ENCODE measurements around the gene ECT2L. TPM values are rescaled to one million over a fixed set of nuclear protein-coding genes. Genes with fewer than 3 reads are reported as not detected.
A peak's percentile ranks its signal among the peaks of the same experiment; 100 is the strongest.

Gene ECT2L
- total and polyA plus RNA-seq, 11 donors: 0.19 to 6.0 (median 1.9) TPM

DNA sequence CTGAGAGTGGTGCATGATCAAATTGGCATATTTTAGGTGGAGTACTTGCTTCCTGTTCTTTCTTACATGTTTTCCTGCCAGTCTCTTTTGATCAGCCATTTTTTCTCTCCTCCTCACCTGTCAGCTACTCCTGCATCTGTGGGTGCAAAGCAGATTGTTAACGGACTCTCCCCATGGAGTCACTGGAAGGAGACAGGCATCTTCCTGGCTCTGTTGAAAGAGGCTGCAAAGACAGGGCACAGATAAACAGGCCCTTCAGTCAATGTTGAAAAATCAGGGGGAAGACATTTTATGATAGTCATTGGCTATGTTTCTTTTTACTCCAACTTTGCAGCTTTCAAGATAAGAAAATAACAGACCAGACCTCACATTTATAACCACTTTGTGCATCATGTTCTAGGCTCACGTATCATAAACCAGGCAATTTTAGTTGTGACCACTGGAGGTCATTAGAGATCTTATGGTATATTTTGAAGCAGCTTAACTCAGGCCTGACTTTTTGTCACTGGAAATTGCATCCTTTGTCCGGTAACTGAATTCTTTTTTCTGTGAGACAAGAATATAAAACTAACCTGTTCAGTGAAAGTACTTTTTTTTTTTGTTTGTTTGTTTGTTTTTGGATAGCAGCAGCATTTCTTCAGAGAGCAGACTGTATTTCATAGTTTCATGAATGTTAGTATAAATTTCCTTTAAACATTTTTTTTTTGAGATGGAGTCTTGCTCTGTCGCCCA is 20.1 kb downstream of the ECT2L start:
- Histone ChIP-seq H3K27ac (peak overlapping the region in 1 of 12 donors; percentile 28), H3K36me3 (no peaks in the 10 kb centered on the region)

DNA sequence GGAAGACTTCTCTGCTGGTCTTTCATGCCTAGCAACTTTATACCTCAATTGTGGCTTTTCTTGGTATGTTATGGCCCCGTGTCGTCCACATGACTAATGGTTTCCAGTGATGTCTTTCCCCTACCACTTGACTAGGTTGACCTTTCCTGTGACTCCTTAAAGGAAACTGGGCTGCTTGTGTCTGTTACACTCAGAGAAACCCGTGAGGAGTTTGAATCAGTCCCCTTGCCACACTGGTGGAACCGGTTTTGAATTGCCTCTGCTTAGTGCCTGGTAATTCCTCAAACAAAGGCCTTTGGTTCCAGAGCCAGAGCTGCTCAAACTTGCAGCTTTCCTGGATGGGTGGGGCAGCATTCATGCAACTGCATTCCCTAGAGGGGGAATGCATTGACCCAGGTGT is 21.9 kb downstream of the ECT2L start:
- ATAC-seq: peak in 2 of 4 donors; percentile 9 to 26

More for the DNA sequence above, 20.1 kb downstream of the ECT2L start:
- ATAC-seq (peak; percentile 69 to 86 (median 78)), DNase-seq (no peak)
- Histone ChIP-seq H3K27me3 (no peaks in the 10 kb centered on the region), H3K9me3 (no peaks in the 10 kb centered on the region), H3K4me1 (peaks cover 0 to 15% (median 5%) of the 10 kb centered on the region in 12 donors), H3K4me3 (no peak overlapping the region)
- intact Hi-C loops (cut with DNase I): loop anchor here (1.0 to 10.0 kb wide), 14 partner anchors 89 to 551 kb away; partner anchors contain the start of gene REPS1 (in 7 of the 10)
- WGBS, 4 donors: 30 to 34% (median 32%) methylated on average over 4 of the region's 4 CpGs
- no peak for TF ChIP-seq POLR2A (IDR thresholded peaks at IDR 0.05)
- TF ChIP-seq, protein P1, sequence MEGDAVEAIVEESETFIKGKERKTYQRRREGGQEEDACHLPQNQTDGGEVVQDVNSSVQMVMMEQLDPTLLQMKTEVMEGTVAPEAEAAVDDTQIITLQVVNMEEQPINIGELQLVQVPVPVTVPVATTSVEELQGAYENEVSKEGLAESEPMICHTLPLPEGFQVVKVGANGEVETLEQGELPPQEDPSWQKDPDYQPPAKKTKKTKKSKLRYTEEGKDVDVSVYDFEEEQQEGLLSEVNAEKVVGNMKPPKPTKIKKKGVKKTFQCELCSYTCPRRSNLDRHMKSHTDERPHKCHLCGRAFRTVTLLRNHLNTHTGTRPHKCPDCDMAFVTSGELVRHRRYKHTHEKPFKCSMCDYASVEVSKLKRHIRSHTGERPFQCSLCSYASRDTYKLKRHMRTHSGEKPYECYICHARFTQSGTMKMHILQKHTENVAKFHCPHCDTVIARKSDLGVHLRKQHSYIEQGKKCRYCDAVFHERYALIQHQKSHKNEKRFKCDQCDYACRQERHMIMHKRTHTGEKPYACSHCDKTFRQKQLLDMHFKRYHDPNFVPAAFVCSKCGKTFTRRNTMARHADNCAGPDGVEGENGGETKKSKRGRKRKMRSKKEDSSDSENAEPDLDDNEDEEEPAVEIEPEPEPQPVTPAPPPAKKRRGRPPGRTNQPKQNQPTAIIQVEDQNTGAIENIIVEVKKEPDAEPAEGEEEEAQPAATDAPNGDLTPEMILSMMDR (IDR thresholded peaks at IDR 0.05): peak; percentile 57 to 80 (median 76)

DNA sequence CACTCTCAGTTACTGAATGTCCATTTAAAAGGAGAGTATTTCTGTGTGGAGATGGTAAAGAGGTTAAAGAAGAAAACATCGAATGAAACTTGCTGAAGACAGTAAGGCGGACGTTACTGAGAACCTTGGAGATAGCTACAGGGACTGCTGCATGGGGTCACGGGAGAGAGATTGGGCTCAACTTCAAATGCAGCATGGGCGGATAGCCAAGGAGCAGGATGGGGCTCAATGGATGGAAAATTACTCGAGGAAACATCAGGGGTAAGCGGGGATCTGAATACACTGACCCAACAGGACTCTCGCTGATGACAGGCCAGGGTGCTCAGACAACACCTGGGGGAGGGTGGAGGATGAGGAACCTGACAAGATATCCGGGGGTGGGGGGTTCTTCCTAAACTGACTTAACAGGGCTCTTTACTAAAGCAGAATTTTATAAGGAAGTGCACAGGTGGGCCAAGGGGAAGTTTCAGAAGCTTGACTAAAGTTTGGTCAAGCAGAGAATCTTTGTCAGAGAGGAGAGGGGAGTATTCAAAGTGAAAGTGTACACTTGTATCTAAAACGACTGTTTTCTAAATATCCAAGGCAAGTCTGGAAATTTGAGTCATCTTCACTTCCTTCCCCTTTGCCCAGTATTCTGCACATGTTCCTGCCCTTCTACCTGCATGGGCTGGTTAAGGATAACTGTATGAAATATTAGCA is 22.8 kb downstream of the ECT2L start:
- Histone ChIP-seq H3K36me3 (no peaks in the 10 kb centered on the region), H3K4me1 (peaks cover 0 to 11% (median 5%) of the 10 kb centered on the region in 12 donors), H3K27ac (no peak overlapping the region), H3K9me3 (no peaks in the 10 kb centered on the region), H3K4me3 (no peak overlapping the region), H3K27me3 (no peaks in the 10 kb centered on the region)
- DNase-seq (no peak), ATAC-seq (peak in 1 of 4 donors; percentile 15)
- intact Hi-C loops (cut with DNase I): loop anchor here (1.0 to 10.0 kb wide), 10 partner anchors 86 to 549 kb away; partner anchors contain the start of gene REPS1 (in 2 of the 10)
- TF ChIP-seq, protein P1 (IDR thresholded peaks at IDR 0.05): no peak
- no peak for TF ChIP-seq POLR2A (IDR thresholded peaks at IDR 0.05)
- WGBS, 4 donors: 50 to 66% (median 60%) methylated on average over 10 of the region's 10 CpGs

More for the DNA sequence above, 21.9 kb downstream of the ECT2L start:
- H3K27ac ChIP-seq: no peak overlapping the region
- no peak for TF ChIP-seq POLR2A (IDR thresholded peaks at IDR 0.05)
- TF ChIP-seq, protein P1 (IDR thresholded peaks at IDR 0.05): no peak
- no peak for DNase-seq
- H3K27me3 ChIP-seq: no peaks in the 10 kb centered on the region
- H3K4me3 ChIP-seq: no peak overlapping the region
- H3K9me3 ChIP-seq: no peaks in the 10 kb centered on the region
- peaks cover 0 to 11% (median 5%) of the 10 kb centered on the region in 12 donors for H3K4me1 ChIP-seq
- intact Hi-C loops (cut with DNase I): loop anchor here (1.0 to 10.0 kb wide), 12 partner anchors 87 to 550 kb away; partner anchors contain the start of gene REPS1 (in 4 of the 10)
- no peaks in the 10 kb centered on the region for H3K36me3 ChIP-seq
- 49 to 75% (median 69%) methylated on average over 4 of the region's 4 CpGs for WGBS, 4 donors

DNA sequence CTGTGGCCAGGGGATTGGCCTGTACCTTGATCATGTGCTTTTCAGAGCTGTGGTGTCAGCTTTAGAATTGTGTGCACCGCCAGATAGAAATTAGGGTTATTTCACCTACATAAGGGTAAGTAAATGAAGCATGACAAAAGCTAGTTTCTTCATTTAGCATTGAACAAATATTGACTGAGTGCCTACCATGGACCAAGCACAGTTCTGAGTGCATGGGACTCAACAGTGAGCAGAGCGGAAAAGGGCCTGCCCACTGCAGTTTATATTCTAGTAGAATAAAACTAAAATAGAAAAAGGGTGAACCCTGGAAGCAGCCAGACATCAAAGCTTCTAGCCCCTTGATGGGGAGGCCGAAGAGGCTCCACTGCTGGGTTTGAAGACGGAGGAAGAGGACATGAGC is 25.6 kb downstream of the ECT2L start:
- Histone ChIP-seq H3K4me1 (peaks cover 0 to 13% (median 5%) of the 10 kb centered on the region in 12 donors), H3K4me3 (no peak overlapping the region), H3K36me3 (no peaks in the 10 kb centered on the region), H3K27ac (no peak overlapping the region), H3K27me3 (no peaks in the 10 kb centered on the region), H3K9me3 (no peaks in the 10 kb centered on the region)
- DNase-seq: no peak
- no peak for ATAC-seq
- no peak for TF ChIP-seq POLR2A (IDR thresholded peaks at IDR 0.05)
- TF ChIP-seq, protein P1 (IDR thresholded peaks at IDR 0.05): no peak
- WGBS, 4 donors: 85 to 96% (median 93%) methylated on average over 4 of the region's 4 CpGs
- intact Hi-C loops (cut with DNase I): loop anchor here in 1 of 10 donors (10.0 kb wide), 1 partner anchor 83 kb away; no protein-coding TSS in a partner anchor

Data from heart left ventricle (tissue), 16 donors.